Measurements from ENCODE around the gene IGSF22. TPM values are rescaled to one million over a fixed set of nuclear protein-coding genes. Genes with fewer than 3 reads are reported as not detected.
"Not testable (repeated sequence)": the region's sequence is repeated elsewhere in the genome, so short reads cannot be mapped to it uniquely, and the experiment has no call there.

Gene IGSF22
- polyA plus RNA-seq, 1 donor (not counting 4 experiments of a cell fraction or from before 2014, with no cell fraction given): 0.01 TPM

DNA sequence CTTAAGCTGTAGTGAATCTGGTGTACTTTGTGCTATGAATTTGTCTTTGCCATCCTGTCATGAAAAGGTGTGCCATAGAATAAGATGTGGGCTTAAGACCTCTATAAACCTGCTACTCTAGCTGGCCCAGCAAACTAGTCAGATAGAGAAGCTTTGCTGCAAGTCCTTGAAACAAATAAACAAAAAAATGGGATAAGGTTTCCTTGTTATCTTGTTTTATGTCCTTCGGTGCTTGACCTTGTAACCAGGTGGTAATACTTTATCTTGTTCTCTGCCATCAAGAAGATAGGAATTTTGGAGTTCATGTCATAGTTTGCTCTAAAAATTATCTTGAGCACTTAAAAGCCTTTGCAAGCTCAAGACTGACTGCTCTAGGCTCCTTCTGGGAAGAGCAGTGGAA lies 41.7 kb downstream of the IGSF22 start:
- no peak overlapping the region for H3K9ac ChIP-seq (ENCODE audit: control insufficient read depth, extremely low read depth, insufficient read depth, low read length)
- no peaks in the 10 kb centered on the region for H4K20me1 ChIP-seq (ENCODE audit: control insufficient read depth, extremely low read depth, insufficient read depth, low read length)
- no peaks in the 10 kb centered on the region for H3K9me3 ChIP-seq (ENCODE audit: control insufficient read depth, low read depth, low read length)
- FAIRE-seq (no peak), DNase-seq (ENCODE audit: low read depth, low spot score) (no peak)
- no peak overlapping the region for H3K4me2 ChIP-seq (ENCODE audit: control insufficient read depth, extremely low read depth, insufficient read depth, low read depth, low read length)
- H3K36me3 ChIP-seq (ENCODE audit: control insufficient read depth in 2 of 2, extremely low read depth in 1 of 2, insufficient read depth in 2 of 2, low read length in 2 of 2): no peaks in the 10 kb centered on the region
- no peaks in the 10 kb centered on the region for H3K9me1 ChIP-seq (ENCODE audit: control insufficient read depth, extremely low read depth, insufficient read depth, low read length)
- H2AFZ ChIP-seq (ENCODE audit: control insufficient read depth, low read length): no peak overlapping the region
- no peaks in the 10 kb centered on the region for H3K4me1 ChIP-seq (ENCODE audit: control insufficient read depth, extremely low read depth, insufficient read depth, low read length)
- H3K4me3 ChIP-seq (ENCODE audit: control insufficient read depth in 2 of 3, extremely low read depth in 1 of 3, insufficient read depth in 2 of 3, low read depth in 1 of 3, low read length in 3 of 3): no peak overlapping the region
- no peaks in the 10 kb centered on the region for H3K27me3 ChIP-seq (ENCODE audit: control insufficient read depth, extremely low read depth, insufficient read depth, low read length)
- H3K79me2 ChIP-seq (ENCODE audit: control insufficient read depth, insufficient read depth, low read length): no peaks in the 10 kb centered on the region
- no peak for TF ChIP-seq EZH2 (IDR thresholded peaks at IDR 0.05; ENCODE audit: low read length)
- TF ChIP-seq, protein P1, sequence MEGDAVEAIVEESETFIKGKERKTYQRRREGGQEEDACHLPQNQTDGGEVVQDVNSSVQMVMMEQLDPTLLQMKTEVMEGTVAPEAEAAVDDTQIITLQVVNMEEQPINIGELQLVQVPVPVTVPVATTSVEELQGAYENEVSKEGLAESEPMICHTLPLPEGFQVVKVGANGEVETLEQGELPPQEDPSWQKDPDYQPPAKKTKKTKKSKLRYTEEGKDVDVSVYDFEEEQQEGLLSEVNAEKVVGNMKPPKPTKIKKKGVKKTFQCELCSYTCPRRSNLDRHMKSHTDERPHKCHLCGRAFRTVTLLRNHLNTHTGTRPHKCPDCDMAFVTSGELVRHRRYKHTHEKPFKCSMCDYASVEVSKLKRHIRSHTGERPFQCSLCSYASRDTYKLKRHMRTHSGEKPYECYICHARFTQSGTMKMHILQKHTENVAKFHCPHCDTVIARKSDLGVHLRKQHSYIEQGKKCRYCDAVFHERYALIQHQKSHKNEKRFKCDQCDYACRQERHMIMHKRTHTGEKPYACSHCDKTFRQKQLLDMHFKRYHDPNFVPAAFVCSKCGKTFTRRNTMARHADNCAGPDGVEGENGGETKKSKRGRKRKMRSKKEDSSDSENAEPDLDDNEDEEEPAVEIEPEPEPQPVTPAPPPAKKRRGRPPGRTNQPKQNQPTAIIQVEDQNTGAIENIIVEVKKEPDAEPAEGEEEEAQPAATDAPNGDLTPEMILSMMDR (optimal IDR thresholded peaks at IDR 0.05 in 1 of 3, IDR thresholded peaks at IDR 0.05 in 1 of 3, conservative IDR thresholded peaks at IDR 0.05 in 1 of 3; ENCODE audit: extremely low read depth in 1 of 3, insufficient read depth in 2 of 3, low read length in 3 of 3): no peak
- no peak overlapping the region for H3K27ac ChIP-seq (ENCODE audit: control insufficient read depth, insufficient read depth, low read length)
- dilution Hi-C loops (cut with MboI; ENCODE audit: extremely low pct_ligation_motif_present, low sequenced_read_pairs): no loop called here

DNA sequence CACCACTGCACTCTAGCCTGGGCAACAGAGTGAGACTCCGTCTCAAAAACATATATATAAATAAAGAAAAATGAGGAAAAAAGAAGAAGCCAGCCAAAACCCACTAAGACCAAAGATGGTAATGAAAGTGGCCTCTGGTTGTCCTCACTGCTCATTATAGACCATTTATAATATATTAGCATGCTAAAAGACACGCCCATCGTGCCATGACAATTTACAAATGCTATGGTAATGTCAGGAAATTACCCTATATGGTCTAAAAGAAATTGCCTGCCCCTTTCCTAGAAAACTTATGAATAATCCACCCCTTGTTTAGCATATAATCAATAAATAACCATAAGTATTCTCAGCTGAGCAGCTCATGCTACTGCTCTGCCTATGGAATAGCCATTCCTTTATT lies 43.5 kb downstream of the IGSF22 start:
- DNase-seq (ENCODE audit: low read depth, low spot score): no peak
- H3K79me2 ChIP-seq (ENCODE audit: control insufficient read depth, insufficient read depth, low read length): no peaks in the 10 kb centered on the region
- dilution Hi-C loops (cut with MboI; ENCODE audit: extremely low pct_ligation_motif_present, low sequenced_read_pairs): no loop called here
- H3K36me3 ChIP-seq (ENCODE audit: control insufficient read depth in 2 of 2, extremely low read depth in 1 of 2, insufficient read depth in 2 of 2, low read length in 2 of 2): no peaks in the 10 kb centered on the region
- H2AFZ ChIP-seq (ENCODE audit: control insufficient read depth, low read length): no peak overlapping the region
- no peak for FAIRE-seq
- no peaks in the 10 kb centered on the region for H3K9me1 ChIP-seq (ENCODE audit: control insufficient read depth, extremely low read depth, insufficient read depth, low read length)
- no peak overlapping the region for H3K4me2 ChIP-seq (ENCODE audit: control insufficient read depth, extremely low read depth, insufficient read depth, low read depth, low read length)
- no peaks in the 10 kb centered on the region for H3K9me3 ChIP-seq (ENCODE audit: control insufficient read depth, low read depth, low read length)
- no peak overlapping the region for H3K27ac ChIP-seq (ENCODE audit: control insufficient read depth, insufficient read depth, low read length)
- H4K20me1 ChIP-seq (ENCODE audit: control insufficient read depth, extremely low read depth, insufficient read depth, low read length): no peaks in the 10 kb centered on the region
- peaks cover 2% of the 10 kb centered on the region for H3K4me1 ChIP-seq (ENCODE audit: control insufficient read depth, extremely low read depth, insufficient read depth, low read length)
- H3K27me3 ChIP-seq (ENCODE audit: control insufficient read depth, extremely low read depth, insufficient read depth, low read length): no peaks in the 10 kb centered on the region
- no peak overlapping the region for H3K4me3 ChIP-seq (ENCODE audit: control insufficient read depth in 2 of 3, extremely low read depth in 1 of 3, insufficient read depth in 2 of 3, low read depth in 1 of 3, low read length in 3 of 3)
- no peak for TF ChIP-seq EZH2 (IDR thresholded peaks at IDR 0.05; ENCODE audit: low read length)
- TF ChIP-seq, protein P1 (optimal IDR thresholded peaks at IDR 0.05 in 1 of 3, IDR thresholded peaks at IDR 0.05 in 1 of 3, conservative IDR thresholded peaks at IDR 0.05 in 1 of 3; ENCODE audit: extremely low read depth in 1 of 3, insufficient read depth in 2 of 3, low read length in 3 of 3): no peak
- H3K9ac ChIP-seq (ENCODE audit: control insufficient read depth, extremely low read depth, insufficient read depth, low read length): no peak overlapping the region

DNA sequence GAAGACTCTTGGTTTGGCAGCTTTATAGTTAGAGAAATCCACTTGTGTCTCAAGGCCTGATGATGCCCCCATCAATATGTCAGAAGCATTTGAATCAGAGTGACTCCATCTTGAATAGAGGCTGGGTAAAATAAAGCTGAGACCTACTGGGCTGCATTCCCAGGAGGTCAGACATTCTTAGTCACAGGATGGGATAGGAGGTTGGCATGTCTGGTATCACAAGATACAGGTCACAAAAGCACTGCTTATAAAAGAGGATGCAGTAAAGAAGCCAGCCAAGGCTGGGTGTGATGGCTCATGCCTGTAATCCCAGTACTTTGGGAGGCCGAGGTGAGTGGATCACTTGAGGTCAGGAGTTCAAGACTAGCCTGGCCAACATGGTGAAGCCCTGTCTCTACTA lies 44.0 kb downstream of the IGSF22 start:
- H3K36me3 ChIP-seq (ENCODE audit: control insufficient read depth in 2 of 2, extremely low read depth in 1 of 2, insufficient read depth in 2 of 2, low read length in 2 of 2); H3K79me2 ChIP-seq (ENCODE audit: control insufficient read depth, insufficient read depth, low read length); H3K4me1 ChIP-seq (ENCODE audit: control insufficient read depth, extremely low read depth, insufficient read depth, low read length); H3K4me2 ChIP-seq (ENCODE audit: control insufficient read depth, extremely low read depth, insufficient read depth, low read depth, low read length); H4K20me1 ChIP-seq (ENCODE audit: control insufficient read depth, extremely low read depth, insufficient read depth, low read length); H3K27ac ChIP-seq (ENCODE audit: control insufficient read depth, insufficient read depth, low read length); dilution Hi-C loops (cut with MboI; ENCODE audit: extremely low pct_ligation_motif_present, low sequenced_read_pairs); H3K9me1 ChIP-seq (ENCODE audit: control insufficient read depth, extremely low read depth, insufficient read depth, low read length); FAIRE-seq; H3K27me3 ChIP-seq (ENCODE audit: control insufficient read depth, extremely low read depth, insufficient read depth, low read length); H3K9ac ChIP-seq (ENCODE audit: control insufficient read depth, extremely low read depth, insufficient read depth, low read length); DNase-seq (ENCODE audit: low read depth, low spot score); H3K9me3 ChIP-seq (ENCODE audit: control insufficient read depth, low read depth, low read length); H2AFZ ChIP-seq (ENCODE audit: control insufficient read depth, low read length); H3K4me3 ChIP-seq (ENCODE audit: control insufficient read depth in 2 of 3, extremely low read depth in 1 of 3, insufficient read depth in 2 of 3, low read depth in 1 of 3, low read length in 3 of 3): not testable (repeated sequence)
